Measurements from ENCODE around the gene USP49.

Gene USP49

DNA sequence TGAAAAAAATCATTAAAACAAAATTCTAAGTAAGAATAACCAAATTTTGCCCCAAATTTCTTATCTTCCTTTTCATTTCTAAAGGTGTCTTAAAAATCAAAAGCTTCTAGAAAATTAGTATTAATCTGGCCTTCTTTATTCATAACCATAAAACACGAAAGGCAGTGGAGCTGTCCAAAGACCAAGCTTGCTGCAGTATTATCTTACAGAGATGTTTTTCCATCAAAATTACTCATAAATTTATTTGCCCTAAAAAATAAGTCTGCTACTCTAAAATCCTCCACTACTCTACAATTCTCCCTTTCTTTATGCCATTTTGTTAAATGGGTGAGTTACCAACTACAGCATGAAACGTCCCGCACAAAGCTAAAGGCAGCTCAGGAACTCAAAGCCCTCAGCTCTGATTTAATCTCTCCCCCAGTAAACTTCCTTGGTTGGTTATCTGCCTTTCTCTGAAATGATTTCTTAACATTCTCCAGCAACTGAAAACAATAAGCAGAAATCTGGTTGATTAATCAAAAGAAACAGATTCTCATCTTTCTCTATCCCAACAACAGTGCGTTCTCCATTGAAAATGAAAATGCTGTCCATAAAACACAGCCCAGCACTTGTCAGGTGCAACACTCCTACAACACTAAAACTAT, 2.1 kb downstream of the USP49 start:
- no peak overlapping the region for H3K27ac ChIP-seq (ENCODE audit: low read depth, low read length)
- no peak overlapping the region for H3K9ac ChIP-seq (ENCODE audit: low read length)
- no peaks in the 10 kb centered on the region for H3K9me3 ChIP-seq (ENCODE audit: low read length)
- no peak overlapping the region for H3K4me3 ChIP-seq (ENCODE audit: low read depth in 1 of 2, low read length in 2 of 2)
- no peaks in the 10 kb centered on the region for H3K27me3 ChIP-seq (ENCODE audit: control insufficient read depth in 1 of 2, insufficient read depth in 2 of 2, low read length in 2 of 2)
- H3K4me1 ChIP-seq (ENCODE audit: insufficient read depth, low read length), result peaks cover 14% of the 10 kb centered on the region
- no peaks in the 10 kb centered on the region for H3K36me3 ChIP-seq (ENCODE audit: insufficient read depth, low read length)

DNA sequence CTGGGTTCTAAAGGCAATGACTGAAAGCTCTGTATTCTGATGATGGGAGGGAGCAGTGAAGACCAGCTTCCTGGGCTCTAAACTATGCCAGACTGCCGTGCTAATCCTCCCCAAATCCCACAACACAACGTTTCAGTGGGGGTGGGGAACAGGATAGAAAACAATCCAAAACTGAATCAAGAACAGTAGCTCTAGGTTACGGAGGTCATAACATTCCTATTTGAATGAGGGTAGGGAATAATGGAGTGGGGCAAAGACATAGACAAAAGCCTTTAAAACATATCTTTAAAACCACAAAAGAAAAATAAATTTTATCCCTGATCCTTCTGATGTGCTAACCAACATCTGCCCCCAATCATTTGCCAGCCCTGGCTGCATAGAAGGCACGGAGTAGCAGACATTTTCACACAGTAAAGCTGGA, 7.8 kb downstream of the USP49 start:
- H3K36me3 ChIP-seq (ENCODE audit: insufficient read depth, low read length), result no peaks in the 10 kb centered on the region
- H3K4me3 ChIP-seq (ENCODE audit: low read depth in 1 of 2, low read length in 2 of 2), result no peak overlapping the region
- H3K4me1 ChIP-seq (ENCODE audit: insufficient read depth, low read length), result no peaks in the 10 kb centered on the region
- H3K9me3 ChIP-seq (ENCODE audit: low read length), result no peaks in the 10 kb centered on the region
- H3K27me3 ChIP-seq (ENCODE audit: control insufficient read depth in 1 of 2, insufficient read depth in 2 of 2, low read length in 2 of 2), result no peaks in the 10 kb centered on the region
- H3K9ac ChIP-seq (ENCODE audit: low read length), result no peak overlapping the region
- H3K27ac ChIP-seq (ENCODE audit: low read depth, low read length), result no peak overlapping the region

DNA sequence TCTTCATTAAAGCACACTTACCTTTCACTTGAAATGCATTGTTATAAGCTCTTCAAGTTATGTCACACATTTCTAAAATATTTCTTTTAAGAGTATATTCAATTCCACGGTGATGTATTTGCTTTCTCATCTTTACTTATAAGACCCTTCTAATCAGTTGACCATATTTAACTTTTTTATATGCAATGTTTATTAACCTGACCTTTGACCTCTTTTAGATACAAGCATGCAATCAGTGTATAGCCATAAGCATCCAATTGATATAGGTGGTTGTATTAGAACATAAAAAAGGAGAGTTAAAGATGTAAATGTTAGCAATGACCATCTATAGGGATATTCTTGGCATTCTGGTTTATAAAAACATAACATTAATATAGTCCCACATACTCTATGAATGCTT, 9.2 kb downstream of the USP49 start:
- Histone ChIP-seq H3K4me1 (ENCODE audit: insufficient read depth, low read length) (no peaks in the 10 kb centered on the region), H3K27ac (ENCODE audit: low read depth, low read length) (no peak overlapping the region), H3K27me3 (ENCODE audit: control insufficient read depth in 1 of 2, insufficient read depth in 2 of 2, low read length in 2 of 2) (no peaks in the 10 kb centered on the region), H3K4me3 (ENCODE audit: low read depth in 1 of 2, low read length in 2 of 2) (no peak overlapping the region), H3K9me3 (ENCODE audit: low read length) (no peaks in the 10 kb centered on the region), H3K36me3 (ENCODE audit: insufficient read depth, low read length) (no peaks in the 10 kb centered on the region), H3K9ac (ENCODE audit: low read length) (no peak overlapping the region)

DNA sequence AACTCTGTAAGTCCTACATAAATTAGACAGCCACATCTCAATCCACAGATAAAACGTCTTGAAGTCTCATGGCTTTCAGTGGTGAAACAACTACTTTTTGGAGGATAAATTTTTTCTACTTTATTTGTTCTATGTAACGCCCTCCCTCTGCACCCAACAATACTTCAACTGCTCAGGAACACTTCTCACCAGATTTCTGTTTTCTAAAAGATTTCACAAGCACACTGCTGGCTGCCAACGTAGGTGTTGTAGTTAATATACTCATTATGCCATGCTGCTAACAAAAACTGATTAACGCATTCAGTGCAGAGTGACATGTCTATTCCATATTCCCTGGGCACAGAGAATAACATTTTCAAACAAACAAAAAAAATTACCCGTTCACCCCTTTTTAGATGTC, 10.2 kb downstream of the USP49 start:
- H3K36me3 ChIP-seq (ENCODE audit: insufficient read depth, low read length), result no peaks in the 10 kb centered on the region
- H3K4me1 ChIP-seq (ENCODE audit: insufficient read depth, low read length), result no peaks in the 10 kb centered on the region
- no peaks in the 10 kb centered on the region for H3K9me3 ChIP-seq (ENCODE audit: low read length)
- no peak overlapping the region for H3K4me3 ChIP-seq (ENCODE audit: low read depth in 1 of 2, low read length in 2 of 2)
- H3K27ac ChIP-seq (ENCODE audit: low read depth, low read length), result no peak overlapping the region
- no peak overlapping the region for H3K9ac ChIP-seq (ENCODE audit: low read length)
- no peaks in the 10 kb centered on the region for H3K27me3 ChIP-seq (ENCODE audit: control insufficient read depth in 1 of 2, insufficient read depth in 2 of 2, low read length in 2 of 2)

DNA sequence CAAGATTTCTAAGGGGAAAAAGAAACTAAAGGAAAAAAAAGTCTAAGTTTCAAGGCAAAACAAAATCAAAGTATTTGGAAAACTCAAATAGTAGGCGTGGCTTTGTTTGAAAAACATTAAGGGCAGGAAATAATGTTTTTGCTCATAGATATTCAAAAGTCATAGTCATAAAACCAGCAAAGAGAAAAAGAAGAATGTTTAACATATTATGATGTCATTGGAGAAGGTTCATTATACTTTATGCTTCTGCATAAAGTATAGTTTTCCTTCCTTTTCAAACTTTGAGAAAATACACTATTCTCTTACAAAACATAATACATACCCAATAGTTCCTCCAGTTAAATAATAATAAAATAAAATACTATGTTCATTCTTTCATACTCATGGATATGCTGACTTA, 13.7 kb downstream of the USP49 start:
- Histone ChIP-seq H3K9ac (ENCODE audit: low read length) (no peak overlapping the region), H3K4me1 (ENCODE audit: insufficient read depth, low read length) (no peaks in the 10 kb centered on the region), H3K27me3 (ENCODE audit: control insufficient read depth in 1 of 2, insufficient read depth in 2 of 2, low read length in 2 of 2) (no peaks in the 10 kb centered on the region), H3K4me3 (ENCODE audit: low read depth in 1 of 2, low read length in 2 of 2) (no peak overlapping the region), H3K36me3 (ENCODE audit: insufficient read depth, low read length) (no peaks in the 10 kb centered on the region), H3K27ac (ENCODE audit: low read depth, low read length) (no peak overlapping the region), H3K9me3 (ENCODE audit: low read length) (no peaks in the 10 kb centered on the region)

DNA sequence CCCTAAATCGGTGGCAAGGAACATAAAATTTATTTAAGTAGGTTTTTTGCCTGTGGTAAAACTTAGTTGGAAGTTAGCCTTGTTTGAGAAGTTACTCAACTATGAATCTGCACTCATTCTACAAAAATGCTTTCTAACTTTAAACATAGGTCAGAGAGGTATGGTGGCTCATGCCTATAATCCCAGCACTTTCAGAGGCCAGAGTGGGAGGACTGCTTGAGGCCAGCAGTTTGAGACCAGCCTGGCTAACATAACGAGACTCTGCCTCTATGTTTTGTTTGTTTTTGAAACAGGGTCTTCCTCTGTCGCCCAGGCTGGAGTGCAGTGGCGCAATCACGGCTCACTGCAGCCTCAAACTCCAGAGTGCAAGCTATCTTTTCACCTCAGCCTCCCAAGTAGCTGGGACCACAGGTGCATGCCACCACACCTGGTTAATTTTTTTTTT, 16.2 kb downstream of the USP49 start:
- no peaks in the 10 kb centered on the region for H3K27me3 ChIP-seq (ENCODE audit: control insufficient read depth in 1 of 2, insufficient read depth in 2 of 2, low read length in 2 of 2)
- no peak overlapping the region for H3K27ac ChIP-seq (ENCODE audit: low read depth, low read length)
- H3K9me3 ChIP-seq (ENCODE audit: low read length), result no peaks in the 10 kb centered on the region
- no peak overlapping the region for H3K9ac ChIP-seq (ENCODE audit: low read length)
- no peaks in the 10 kb centered on the region for H3K4me1 ChIP-seq (ENCODE audit: insufficient read depth, low read length)
- H3K36me3 ChIP-seq (ENCODE audit: insufficient read depth, low read length), result no peaks in the 10 kb centered on the region
- H3K4me3 ChIP-seq (ENCODE audit: low read depth in 1 of 2, low read length in 2 of 2), result no peak overlapping the region

DNA sequence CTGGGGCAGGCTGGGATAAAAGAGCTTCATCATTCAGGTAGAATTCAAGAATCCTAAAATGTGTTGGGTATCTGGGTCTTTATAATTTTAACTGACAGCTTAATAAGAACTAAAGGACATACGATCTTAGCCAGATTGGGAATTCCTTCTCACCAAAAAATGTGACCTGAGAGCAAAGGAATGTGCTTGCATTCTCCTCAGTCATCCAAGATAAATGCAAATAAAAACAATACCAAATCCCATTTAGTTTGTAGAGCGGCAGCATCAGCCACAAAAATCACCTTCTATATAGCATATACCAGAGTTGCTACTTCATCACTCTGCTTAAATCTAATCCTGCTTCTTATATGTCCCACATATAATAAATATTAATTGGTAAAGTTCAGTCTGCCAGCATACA, 16.9 kb downstream of the USP49 start:
- Histone ChIP-seq H3K9ac (ENCODE audit: low read length) (no peak overlapping the region), H3K36me3 (ENCODE audit: insufficient read depth, low read length) (no peaks in the 10 kb centered on the region), H3K4me3 (ENCODE audit: low read depth in 1 of 2, low read length in 2 of 2) (no peak overlapping the region), H3K27ac (ENCODE audit: low read depth, low read length) (no peak overlapping the region), H3K4me1 (ENCODE audit: insufficient read depth, low read length) (no peaks in the 10 kb centered on the region), H3K9me3 (ENCODE audit: low read length) (no peaks in the 10 kb centered on the region), H3K27me3 (ENCODE audit: control insufficient read depth in 1 of 2, insufficient read depth in 2 of 2, low read length in 2 of 2) (no peaks in the 10 kb centered on the region)

DNA sequence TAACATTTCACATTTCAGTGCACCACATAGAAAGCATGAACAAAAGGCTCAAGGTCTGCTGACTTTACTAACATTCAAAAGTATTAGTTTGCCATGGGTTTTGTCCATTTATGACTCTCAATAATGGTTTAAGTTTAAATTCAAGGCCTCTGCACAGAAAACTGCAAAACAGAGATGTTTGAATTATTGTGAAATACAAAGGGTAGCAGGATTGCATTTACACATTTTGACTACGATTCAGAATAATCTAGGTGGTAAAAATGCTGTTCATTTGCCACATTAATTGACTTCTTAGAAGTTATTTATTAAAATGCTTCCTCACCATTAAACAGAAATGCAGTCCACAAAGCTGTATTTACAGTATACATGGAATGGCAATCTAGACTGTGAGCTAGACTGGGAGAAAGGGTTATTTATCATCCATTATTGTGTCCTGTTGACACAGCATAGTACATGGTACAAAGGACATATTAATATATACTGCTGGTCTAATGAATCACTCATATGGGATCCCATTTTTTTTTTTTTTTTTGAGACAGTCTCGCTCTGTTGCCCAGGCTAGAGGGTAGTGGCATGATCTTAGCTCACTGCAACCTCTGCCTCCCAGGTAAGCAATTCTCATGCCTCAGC, 18.0 kb downstream of the USP49 start:
- Histone ChIP-seq H3K4me1 (ENCODE audit: insufficient read depth, low read length) (no peaks in the 10 kb centered on the region), H3K9ac (ENCODE audit: low read length) (no peak overlapping the region), H3K36me3 (ENCODE audit: insufficient read depth, low read length) (no peaks in the 10 kb centered on the region), H3K27ac (ENCODE audit: low read depth, low read length) (no peak overlapping the region), H3K27me3 (ENCODE audit: control insufficient read depth in 1 of 2, insufficient read depth in 2 of 2, low read length in 2 of 2) (no peaks in the 10 kb centered on the region), H3K9me3 (ENCODE audit: low read length) (no peaks in the 10 kb centered on the region), H3K4me3 (ENCODE audit: low read depth in 1 of 2, low read length in 2 of 2) (no peak overlapping the region)

DNA sequence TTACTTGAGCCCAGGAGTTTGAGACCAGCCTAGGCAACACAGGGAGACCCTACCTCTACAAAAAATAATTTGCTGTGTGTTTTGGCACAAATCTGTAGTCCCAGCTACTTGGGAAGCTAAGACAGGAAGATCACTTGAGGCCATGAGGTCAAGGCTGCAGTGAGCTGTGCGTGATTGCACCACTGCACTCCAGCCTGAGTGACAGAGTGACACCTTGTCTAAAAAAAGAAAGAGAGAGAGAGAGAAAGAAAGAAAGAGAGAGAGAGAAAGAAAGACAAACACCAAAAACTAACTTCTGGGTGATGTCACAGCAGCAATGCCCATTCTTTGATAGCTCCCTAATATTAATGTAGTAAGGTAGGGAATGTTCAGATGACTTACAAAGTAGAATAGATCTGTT, 20.4 kb downstream of the USP49 start:
- Histone ChIP-seq H3K27ac (ENCODE audit: low read depth, low read length) (no peak overlapping the region), H3K9me3 (ENCODE audit: low read length) (no peaks in the 10 kb centered on the region), H3K36me3 (ENCODE audit: insufficient read depth, low read length) (no peaks in the 10 kb centered on the region), H3K4me3 (ENCODE audit: low read depth in 1 of 2, low read length in 2 of 2) (no peak overlapping the region), H3K9ac (ENCODE audit: low read length) (no peak overlapping the region), H3K4me1 (ENCODE audit: insufficient read depth, low read length) (no peaks in the 10 kb centered on the region), H3K27me3 (ENCODE audit: control insufficient read depth in 1 of 2, insufficient read depth in 2 of 2, low read length in 2 of 2) (no peaks in the 10 kb centered on the region)

DNA sequence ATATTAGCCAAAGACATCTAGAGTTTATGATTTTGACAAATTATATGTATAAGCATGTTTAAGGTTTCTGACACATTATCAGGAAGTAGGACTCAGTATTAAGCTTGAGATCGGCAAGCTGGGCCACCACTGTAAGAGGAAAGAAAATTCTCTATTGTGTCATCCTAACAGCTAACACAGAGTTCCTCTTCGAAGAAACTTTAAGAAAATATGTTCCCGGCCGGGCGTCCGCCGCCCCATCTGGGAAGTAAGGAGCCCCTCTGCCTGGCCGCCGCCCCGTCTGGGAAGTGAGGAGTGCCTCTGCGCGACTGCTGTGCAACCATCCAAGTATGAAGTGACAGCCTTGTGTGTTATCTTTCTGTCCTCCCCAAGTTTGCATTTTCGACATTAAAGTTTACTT, 23.0 kb downstream of the USP49 start:
- H3K9me3 ChIP-seq (ENCODE audit: low read length), result no peaks in the 10 kb centered on the region
- no peak overlapping the region for H3K4me3 ChIP-seq (ENCODE audit: low read depth in 1 of 2, low read length in 2 of 2)
- H3K4me1 ChIP-seq (ENCODE audit: insufficient read depth, low read length), result no peaks in the 10 kb centered on the region
- H3K27me3 ChIP-seq (ENCODE audit: control insufficient read depth in 1 of 2, insufficient read depth in 2 of 2, low read length in 2 of 2), result no peaks in the 10 kb centered on the region
- H3K9ac ChIP-seq (ENCODE audit: low read length), result no peak overlapping the region
- H3K27ac ChIP-seq (ENCODE audit: low read depth, low read length), result no peak overlapping the region
- H3K36me3 ChIP-seq (ENCODE audit: insufficient read depth, low read length), result no peaks in the 10 kb centered on the region

DNA sequence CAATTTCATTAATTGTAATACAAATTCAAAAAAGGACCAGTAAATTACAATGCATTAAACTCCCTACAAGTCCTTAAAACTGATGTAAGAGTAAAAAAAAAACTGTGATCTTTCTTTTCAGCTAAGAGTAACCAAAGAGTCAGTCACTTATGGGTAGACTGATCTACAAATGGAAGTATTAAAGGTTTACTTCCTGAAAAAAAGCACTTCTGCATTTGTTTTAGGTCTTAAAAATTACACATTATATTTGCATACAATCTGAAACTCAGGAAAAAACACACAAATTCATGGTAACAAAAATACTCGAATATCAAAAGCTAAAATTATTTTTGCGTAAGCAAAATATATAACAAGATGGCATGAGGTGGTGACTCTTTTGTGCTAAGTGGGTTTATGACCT, 23.5 kb downstream of the USP49 start:
- Histone ChIP-seq H3K4me1 (ENCODE audit: insufficient read depth, low read length) (no peaks in the 10 kb centered on the region), H3K27me3 (ENCODE audit: control insufficient read depth in 1 of 2, insufficient read depth in 2 of 2, low read length in 2 of 2) (no peaks in the 10 kb centered on the region), H3K9ac (ENCODE audit: low read length) (no peak overlapping the region), H3K27ac (ENCODE audit: low read depth, low read length) (no peak overlapping the region), H3K9me3 (ENCODE audit: low read length) (no peaks in the 10 kb centered on the region), H3K4me3 (ENCODE audit: low read depth in 1 of 2, low read length in 2 of 2) (no peak overlapping the region), H3K36me3 (ENCODE audit: insufficient read depth, low read length) (no peaks in the 10 kb centered on the region)

DNA sequence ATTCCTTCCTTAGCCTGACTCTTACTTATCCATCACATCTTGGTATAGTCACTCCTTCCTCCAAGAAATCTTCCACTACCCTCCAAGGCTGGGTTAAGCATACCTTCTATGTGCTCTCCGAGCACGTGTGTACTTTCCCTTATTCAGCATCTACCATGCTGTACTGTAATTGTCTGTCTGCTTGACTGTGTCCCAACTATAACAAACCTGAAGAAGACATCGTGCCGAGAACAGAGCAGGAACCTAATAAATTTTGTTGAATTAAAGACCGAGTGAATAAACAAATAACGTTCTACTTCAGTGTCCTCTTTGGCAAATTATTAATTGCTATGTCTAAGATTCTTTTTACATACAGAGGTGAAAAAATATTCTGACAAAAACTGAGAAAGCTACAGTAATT, 35.8 kb downstream of the USP49 start:
- H3K27me3 ChIP-seq (ENCODE audit: control insufficient read depth in 1 of 2, insufficient read depth in 2 of 2, low read length in 2 of 2), result no peaks in the 10 kb centered on the region
- H3K36me3 ChIP-seq (ENCODE audit: insufficient read depth, low read length), result no peaks in the 10 kb centered on the region
- H3K4me3 ChIP-seq (ENCODE audit: low read depth in 1 of 2, low read length in 2 of 2), result no peak overlapping the region
- no peak overlapping the region for H3K27ac ChIP-seq (ENCODE audit: low read depth, low read length)
- no peak overlapping the region for H3K9ac ChIP-seq (ENCODE audit: low read length)
- H3K9me3 ChIP-seq (ENCODE audit: low read length), result no peaks in the 10 kb centered on the region
- H3K4me1 ChIP-seq (ENCODE audit: insufficient read depth, low read length), result no peaks in the 10 kb centered on the region

All from muscle layer of colon (tissue), 2 donors.